Measurements from ENCODE around the gene ABLIM2.

The ABLIM2 gene

DNA sequence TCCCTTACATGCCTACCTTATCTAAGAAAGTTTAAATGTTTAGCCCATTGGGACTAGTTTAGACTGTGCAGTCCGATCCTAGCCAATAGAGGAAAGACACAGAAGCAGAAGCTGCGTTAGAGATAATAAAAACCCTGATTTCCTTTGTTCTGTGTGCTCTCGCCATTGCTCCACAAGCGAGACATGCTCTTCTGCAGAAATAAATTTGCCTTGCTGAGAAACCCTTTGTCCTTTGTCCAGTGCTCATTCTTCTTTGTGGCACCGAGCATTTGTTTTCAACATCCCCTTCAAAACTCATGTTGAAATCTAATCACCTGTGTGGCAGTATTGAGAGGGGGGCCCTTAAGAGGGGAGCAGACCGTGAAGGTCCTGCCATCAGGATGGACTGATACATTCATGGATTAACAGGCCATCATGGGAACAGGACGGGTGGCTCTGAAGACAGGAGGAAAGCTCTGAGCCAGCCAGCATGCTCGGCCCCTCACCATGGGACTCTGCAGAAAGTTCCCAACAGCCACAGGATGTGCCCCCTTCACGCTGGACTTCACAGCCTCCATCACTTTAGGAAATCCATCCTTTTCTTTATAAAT, 94.5 kb downstream of the ABLIM2 start:
- DNase-seq: no peak

- no peak for DNase-seq
Measured at GRCh38 chr4:8061573-8061972, 97.0 kb downstream of the ABLIM2 start.

DNA sequence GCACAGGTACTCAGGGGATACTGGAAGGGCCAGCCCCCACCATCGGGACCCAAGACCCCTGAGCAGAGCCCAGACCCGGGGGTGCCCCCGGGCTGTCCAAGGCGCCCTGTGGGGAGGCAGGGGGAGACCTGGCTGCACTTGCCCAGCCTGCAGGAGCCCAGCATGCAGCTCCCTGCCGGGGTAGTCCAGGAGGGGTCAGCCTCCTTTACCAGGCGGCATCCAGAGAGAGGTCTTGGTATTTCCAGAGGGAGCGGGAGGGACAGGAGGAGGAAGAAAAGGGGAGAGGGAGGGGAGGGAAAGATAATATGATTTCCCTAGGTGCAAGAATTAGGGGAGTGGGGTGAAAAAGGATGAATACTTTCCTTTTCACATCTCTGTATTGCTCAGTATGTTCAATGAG, 97.5 kb downstream of the ABLIM2 start:
- no peak for DNase-seq

- no peak for DNase-seq
Measured at GRCh38 chr4:8060632-8061031, 98.0 kb downstream of the ABLIM2 start.

DNA sequence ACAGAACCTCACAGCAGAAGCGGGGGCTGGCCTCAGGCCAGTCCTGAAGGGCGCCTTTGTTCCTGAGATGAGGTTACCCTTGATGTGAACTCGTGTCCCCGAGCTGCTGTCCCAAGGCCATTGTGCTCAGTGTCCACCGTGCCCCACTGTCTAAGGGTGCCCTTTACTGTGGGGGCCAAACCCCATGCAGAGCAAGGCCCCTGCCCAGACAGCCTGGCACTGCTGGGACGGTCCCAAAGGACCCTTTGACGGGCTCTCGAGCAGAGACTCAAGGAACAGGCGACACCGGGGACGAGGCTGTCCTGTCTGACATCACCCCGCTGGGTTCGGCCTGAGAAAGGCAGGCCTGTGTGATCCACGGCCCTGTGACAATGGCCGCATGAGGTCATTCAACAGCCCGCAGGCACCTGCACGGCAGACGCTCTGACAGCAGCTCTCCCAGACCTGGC, 100.6 kb downstream of the ABLIM2 start:
- DNase-seq: no peak

DNA sequence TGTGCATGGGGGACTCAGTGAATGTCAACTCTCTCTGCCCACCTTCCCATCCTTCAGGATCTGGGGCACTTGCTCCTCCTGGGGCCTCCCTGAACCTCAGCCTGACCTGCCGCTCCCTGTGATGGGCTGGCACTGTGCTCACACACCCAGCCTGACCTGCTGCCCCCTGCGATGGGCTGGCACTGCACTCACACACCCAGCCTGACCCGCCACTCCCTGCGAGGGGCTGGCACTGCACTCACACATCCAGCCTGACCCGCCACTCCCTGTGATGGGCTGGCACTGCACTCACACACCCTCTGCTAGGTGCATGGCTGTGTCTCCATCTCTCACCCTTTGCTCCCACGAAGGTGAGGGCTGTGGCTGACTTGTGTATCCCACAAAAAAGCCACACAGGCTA, 103.4 kb downstream of the ABLIM2 start:
- DNase-seq: no peak

DNA sequence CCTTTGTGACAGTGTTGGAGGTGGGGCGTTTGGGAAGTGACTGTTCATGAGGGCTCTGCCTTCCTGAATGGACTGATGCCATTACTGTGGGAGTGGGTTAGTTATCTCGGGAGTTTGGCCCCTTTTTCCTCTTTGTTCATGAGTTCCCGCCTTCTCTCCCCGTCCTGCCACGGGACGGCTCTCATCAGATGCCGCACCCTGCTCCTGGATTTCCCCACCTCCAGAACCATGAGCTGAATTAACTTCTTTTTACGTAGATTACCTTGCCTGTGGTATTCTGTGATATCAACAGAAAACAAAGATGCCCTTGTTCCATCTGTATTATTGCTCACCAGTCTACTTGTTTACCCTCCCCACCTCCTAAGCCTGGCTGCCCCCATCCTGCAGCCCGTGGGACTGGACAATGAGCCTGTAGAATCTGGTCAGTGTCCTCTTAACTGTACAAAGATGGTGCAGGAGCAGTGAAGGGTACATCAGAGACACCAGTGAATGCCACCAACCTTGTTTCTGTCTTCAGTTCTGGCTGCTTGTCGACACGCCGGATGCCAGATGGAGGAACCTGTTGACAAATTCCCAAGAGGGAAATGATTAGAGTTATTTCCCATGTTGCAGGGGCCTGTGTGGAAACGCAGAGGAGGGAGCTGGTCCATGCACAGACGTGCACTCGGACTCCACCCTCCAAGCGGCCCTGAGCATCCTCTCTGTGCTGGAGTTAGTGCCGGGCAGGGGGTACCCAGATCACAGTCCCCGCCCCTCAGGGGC, 104.7 kb downstream of the ABLIM2 start:
- no peak for DNase-seq

- no peak for DNase-seq
Measured at GRCh38 chr4:8052160-8052691, 106.4 kb downstream of the ABLIM2 start.

DNA sequence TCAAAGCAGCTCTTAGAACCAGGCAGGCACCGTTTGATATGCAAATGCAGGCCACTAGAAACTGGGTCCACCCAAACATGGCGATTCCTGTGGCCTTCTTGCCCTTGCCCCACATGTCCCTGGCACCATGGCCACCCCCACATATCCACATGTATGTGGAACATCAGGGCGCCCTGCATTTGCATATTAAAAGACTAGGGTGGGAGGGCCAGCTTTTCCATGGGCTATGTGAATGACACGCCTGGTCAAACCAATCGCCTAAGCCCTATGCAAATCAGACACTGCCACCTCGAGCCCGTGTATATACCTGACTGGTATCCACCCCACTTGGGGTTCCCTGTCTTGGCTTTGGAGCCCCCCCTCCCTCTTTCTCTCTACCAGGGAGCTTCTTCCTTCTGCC, 107.0 kb downstream of the ABLIM2 start:
- no peak for DNase-seq

DNA sequence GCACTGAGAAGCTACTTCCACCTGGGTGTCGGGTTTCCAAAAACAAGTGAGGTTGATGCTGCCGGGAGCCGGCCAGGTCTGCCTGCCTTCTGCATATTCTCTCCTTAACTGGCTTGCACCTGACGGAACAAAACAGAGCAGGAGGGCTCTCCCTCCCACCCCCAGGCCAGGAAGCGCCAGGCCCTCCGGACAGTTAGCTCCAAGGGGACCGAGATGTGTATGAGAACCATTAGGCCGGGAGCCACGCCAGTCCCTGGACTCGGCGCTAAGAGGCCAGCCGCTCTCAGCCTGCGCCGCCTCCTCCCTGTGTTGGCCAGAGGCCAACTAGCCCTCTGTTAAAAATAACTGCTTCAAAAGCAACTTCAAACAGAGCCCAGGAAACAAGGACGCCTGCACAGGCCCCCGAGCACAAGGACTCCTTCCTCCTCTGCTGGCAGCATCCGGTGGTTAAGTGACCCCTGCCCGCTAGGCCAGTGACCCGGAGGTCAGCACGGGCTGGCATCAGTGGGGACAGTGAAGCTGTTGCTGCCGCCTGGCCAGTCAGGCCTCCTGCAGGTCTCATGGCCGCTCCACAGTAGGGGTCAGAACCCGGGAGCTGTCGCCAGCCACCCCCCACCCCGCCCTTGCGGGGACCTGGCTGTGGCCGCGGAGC, 107.9 kb downstream of the ABLIM2 start:
- no peak for DNase-seq

- no peak for DNase-seq
Measured at GRCh38 chr4:8050180-8050554, 108.4 kb downstream of the ABLIM2 start.

- no peak for DNase-seq
Measured at GRCh38 chr4:8048856-8049676, 109.5 kb downstream of the ABLIM2 start.

- no peak for DNase-seq
Measured at GRCh38 chr4:8047837-8048678, 110.6 kb downstream of the ABLIM2 start.

- DNase-seq: no peak
Measured at GRCh38 chr4:8046925-8047541, 111.6 kb downstream of the ABLIM2 start.

DNA sequence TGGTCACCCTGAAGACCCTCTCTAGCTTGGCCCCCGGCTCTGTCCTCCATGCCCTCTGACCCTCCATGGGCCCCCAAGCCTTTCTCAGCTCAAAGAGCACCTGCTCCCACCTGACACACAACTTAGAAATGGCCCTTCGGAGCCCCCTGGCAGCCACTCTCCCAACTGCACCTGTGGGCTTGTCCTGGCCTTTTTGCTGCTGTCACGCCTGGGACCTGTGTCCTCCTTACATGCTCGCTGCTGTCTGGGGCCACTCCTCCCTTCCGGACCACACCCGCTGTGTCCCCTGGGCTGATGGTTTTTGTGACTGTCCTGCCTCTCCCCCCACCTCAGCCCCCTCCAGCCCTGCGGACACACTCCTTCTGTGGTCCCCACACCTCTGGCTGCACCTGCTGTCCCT, 112.7 kb downstream of the ABLIM2 start:
- DNase-seq: no peak

GRCh38 chr4:8044699-8045098, 113.9 kb downstream of the ABLIM2 start:
- no peak for DNase-seq

DNA sequence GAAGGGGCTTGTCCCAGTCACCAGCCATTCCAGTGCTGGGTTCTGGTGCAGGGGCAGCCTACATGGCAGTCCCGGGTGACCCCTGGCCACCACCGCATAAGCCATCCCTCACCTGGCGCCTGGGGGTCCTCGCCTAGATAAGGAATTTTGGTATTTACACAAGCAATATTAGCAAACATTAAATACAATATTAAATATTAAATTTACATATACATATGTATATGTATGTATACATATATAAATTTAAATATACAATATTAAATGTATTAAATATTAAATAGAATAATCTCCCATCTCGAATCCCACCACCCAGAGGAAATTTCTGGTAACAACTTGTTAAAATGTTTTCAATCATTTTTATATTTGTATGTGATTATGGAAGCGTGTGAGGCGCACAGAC, 114.4 kb downstream of the ABLIM2 start:
- no peak for DNase-seq

DNA sequence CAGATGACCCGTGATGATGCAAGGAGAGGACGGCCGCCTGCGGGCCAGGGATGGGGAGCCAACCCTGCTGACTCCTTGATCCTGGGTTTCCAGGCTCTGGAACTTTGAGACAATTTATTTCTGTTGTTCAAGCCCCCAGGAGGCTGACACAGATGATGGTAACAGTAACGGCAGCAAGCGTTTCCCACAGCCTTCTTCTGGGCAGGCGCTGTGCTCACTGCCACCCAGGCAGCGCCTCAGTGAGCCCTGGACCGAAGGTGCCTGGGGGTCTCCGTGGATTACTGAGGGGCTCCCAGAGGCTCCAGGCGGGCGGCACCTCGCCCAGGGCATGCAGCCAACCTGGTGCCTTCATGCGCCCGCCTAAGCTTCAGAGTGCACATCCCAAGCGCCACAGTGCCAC, 115.0 kb downstream of the ABLIM2 start:
- DNase-seq: no peak

- no peak for DNase-seq
Measured at GRCh38 chr4:8041868-8042267, 116.7 kb downstream of the ABLIM2 start.

GRCh38 chr4:8041172-8041571, 117.4 kb downstream of the ABLIM2 start:
- DNase-seq: no peak

DNA sequence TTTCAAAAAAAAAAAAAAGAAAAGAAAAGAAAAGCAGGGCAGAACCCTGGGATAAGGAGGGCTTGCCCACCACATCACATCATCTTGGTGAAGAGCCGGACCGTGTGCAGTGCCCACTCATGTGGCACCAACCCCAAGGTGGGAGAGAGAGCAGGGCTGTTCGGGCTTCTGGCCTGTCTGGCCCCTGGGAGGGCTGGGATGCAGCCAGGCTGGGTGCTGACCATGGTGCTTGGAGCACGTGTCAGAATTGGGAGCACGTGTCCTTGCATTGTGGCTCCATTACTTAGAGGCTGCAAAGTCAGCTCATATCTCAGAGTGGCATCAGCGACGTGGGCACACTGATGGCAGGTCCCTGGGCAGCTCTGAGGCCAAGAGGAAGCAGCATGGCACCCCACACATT, 118.0 kb downstream of the ABLIM2 start:
- DNase-seq: no peak

DNA sequence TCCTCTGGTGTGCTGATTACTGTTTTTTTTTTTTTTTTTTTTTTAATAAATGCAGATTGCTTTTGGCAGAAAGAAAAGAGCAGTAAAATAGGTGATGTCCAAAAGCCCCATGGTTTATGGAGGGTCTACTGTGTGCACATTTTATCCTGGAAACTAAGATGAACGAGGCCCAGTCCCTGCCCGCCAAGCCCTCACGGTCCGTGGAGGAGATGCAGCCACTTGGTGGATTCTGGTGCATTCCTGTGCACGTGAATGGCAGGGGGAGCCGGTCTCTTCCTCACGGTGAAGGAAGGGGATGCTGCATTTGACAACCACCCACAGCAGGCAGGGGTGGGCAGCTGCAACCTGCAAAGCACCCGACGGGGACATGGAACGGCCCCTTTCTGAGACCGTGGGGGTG, 118.8 kb downstream of the ABLIM2 start:
- no peak for DNase-seq
